HS-5 (cell line): ENCODE measurements around the gene PXYLP1.

Experiments
- DNase-seq: peaks from one replicate; pipeline ENCODE4 v3.0.0-alpha.2; 2012; ENCODE audit warnings: low read depth

PXYLP1 gene

GRCh38 chr3:141273700-141274410, 42.2 kb downstream of the PXYLP1 start:
- DNase-seq: no peak

GRCh38 chr3:141274411-141275031, 42.9 kb downstream of the PXYLP1 start:
- DNase-seq: no peak

- DNase-seq: no peak
Observed at GRCh38 chr3:141275032-141275422, 43.4 kb downstream of the PXYLP1 start.

GRCh38 chr3:141275511-141275910, 43.9 kb downstream of the PXYLP1 start:
- DNase-seq: no peak

- DNase-seq: no peak
Observed at GRCh38 chr3:141275973-141276372, 44.3 kb downstream of the PXYLP1 start.

- DNase-seq: no peak
Observed at GRCh38 chr3:141276398-141276797, 44.8 kb downstream of the PXYLP1 start.

- DNase-seq: no peak
Observed at GRCh38 chr3:141277451-141277850, 45.8 kb downstream of the PXYLP1 start.

GRCh38 chr3:141278196-141279076, 46.8 kb downstream of the PXYLP1 start:
- no peak for DNase-seq

- no peak for DNase-seq
Observed at GRCh38 chr3:141279077-141279967, 47.7 kb downstream of the PXYLP1 start.

GRCh38 chr3:141280086-141280485, 48.5 kb downstream of the PXYLP1 start:
- DNase-seq: no peak

- DNase-seq: no peak
Observed at GRCh38 chr3:141280690-141281089, 49.1 kb downstream of the PXYLP1 start.

- no peak for DNase-seq
Observed at GRCh38 chr3:141285570-141285969, 53.9 kb downstream of the PXYLP1 start.

- DNase-seq: no peak
Observed at GRCh38 chr3:141286856-141287255, 55.2 kb downstream of the PXYLP1 start.

GRCh38 chr3:141287326-141287725, 55.7 kb downstream of the PXYLP1 start:
- no peak for DNase-seq

GRCh38 chr3:141288336-141288990, 56.8 kb downstream of the PXYLP1 start:
- DNase-seq: no peak

GRCh38 chr3:141289228-141289772, 57.7 kb downstream of the PXYLP1 start:
- no peak for DNase-seq

GRCh38 chr3:141291559-141292355, 60.1 kb downstream of the PXYLP1 start:
- DNase-seq: no peak

GRCh38 chr3:141292356-141293058, 60.9 kb downstream of the PXYLP1 start:
- DNase-seq: no peak

- DNase-seq: no peak
Observed at GRCh38 chr3:141294301-141294700, 62.7 kb downstream of the PXYLP1 start.

GRCh38 chr3:141294848-141295247, 63.2 kb downstream of the PXYLP1 start:
- no peak for DNase-seq
